Measurements from ENCODE around the gene MPV17L2. TPM values are rescaled to one million over a fixed set of nuclear protein-coding genes. Genes with fewer than 3 reads are reported as not detected.

MPV17L2 gene
- total RNA-seq, 1 donor from 2014 or later, result 9.5 TPM

DNA sequence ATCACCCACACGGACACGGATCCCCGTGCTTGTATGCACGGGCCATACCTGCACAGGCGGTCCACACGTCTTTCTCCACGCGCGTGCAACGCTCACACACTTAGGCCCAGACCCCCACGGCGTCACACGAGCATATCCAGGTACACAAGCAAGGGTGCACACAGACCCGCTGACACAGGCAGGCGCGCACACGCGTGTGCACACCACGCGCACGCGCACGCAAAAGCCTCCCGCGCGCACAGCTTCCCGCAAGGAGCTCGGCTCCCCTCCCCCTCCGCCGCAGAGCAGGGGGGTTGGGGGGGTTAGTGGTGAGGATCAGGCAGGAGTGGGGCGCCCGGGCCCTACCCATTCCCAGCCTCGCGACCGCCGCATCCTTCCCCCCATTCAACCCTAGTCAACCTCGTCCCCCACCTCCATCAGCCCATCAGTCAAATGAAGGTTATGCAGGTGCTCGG is 10.4 kb downstream of the MPV17L2 start:
- FAIRE-seq (no peak), DNase-seq (ENCODE audit: low read depth) (no peak)
- Histone ChIP-seq H3K36me3 (ENCODE audit: control insufficient read depth, insufficient read depth, low read length) (no peaks in the 10 kb centered on the region), H3K27me3 (ENCODE audit: control insufficient read depth, insufficient read depth, low read length) (no peaks in the 10 kb centered on the region), H3K4me3 (ENCODE audit: low read depth, low read length) (peak overlapping the region; percentile 67)
- TF ChIP-seq, protein P1, sequence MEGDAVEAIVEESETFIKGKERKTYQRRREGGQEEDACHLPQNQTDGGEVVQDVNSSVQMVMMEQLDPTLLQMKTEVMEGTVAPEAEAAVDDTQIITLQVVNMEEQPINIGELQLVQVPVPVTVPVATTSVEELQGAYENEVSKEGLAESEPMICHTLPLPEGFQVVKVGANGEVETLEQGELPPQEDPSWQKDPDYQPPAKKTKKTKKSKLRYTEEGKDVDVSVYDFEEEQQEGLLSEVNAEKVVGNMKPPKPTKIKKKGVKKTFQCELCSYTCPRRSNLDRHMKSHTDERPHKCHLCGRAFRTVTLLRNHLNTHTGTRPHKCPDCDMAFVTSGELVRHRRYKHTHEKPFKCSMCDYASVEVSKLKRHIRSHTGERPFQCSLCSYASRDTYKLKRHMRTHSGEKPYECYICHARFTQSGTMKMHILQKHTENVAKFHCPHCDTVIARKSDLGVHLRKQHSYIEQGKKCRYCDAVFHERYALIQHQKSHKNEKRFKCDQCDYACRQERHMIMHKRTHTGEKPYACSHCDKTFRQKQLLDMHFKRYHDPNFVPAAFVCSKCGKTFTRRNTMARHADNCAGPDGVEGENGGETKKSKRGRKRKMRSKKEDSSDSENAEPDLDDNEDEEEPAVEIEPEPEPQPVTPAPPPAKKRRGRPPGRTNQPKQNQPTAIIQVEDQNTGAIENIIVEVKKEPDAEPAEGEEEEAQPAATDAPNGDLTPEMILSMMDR (IDR thresholded peaks at IDR 0.05; ENCODE audit: insufficient read depth, low read length, severe bottlenecking), result no peak

DNA sequence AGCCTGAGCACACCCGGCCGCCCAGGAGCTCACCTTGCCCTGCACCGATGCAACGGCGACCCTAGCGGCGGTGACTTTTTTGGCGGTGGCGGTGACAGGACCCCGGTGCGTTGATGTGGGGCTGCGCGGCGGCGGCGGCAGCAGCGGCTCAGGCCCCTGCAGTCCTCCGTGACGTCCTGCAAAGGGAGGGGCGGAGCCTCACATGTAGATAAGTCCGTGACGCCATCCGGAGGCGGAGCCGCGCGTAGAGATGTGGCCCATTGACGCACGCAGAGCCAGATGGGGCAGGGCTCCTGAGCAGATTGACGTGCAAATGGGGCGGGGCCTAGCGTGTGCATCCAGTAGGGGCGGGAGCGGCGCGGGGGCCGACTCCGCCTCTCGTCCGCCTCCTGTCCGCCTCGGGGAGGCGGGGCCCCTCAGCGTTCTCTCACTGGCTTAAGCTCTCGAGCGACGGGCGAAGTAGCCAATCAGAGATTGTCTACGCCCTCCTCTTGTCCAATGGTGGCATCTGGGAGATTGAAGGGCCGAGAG is 10.9 kb downstream of the MPV17L2 start, which contains the start of gene RAB3A:
RAB3A (minus strand) TSS at position 180 of the 531 bp plus-strand sequence. CDS start 1,302 bp downstream, outside the sequence.
- FAIRE-seq (no peak), DNase-seq (ENCODE audit: low read depth) (peak; percentile 99)
- Histone ChIP-seq H3K36me3 (ENCODE audit: control insufficient read depth, insufficient read depth, low read length) (no peaks in the 10 kb centered on the region), H3K27me3 (ENCODE audit: control insufficient read depth, insufficient read depth, low read length) (no peaks in the 10 kb centered on the region), H3K4me3 (ENCODE audit: low read depth, low read length) (peak within 1 kb of the TSS; percentile 67)
- TF ChIP-seq, protein P1 (IDR thresholded peaks at IDR 0.05; ENCODE audit: insufficient read depth, low read length, severe bottlenecking), result no peak

DNA sequence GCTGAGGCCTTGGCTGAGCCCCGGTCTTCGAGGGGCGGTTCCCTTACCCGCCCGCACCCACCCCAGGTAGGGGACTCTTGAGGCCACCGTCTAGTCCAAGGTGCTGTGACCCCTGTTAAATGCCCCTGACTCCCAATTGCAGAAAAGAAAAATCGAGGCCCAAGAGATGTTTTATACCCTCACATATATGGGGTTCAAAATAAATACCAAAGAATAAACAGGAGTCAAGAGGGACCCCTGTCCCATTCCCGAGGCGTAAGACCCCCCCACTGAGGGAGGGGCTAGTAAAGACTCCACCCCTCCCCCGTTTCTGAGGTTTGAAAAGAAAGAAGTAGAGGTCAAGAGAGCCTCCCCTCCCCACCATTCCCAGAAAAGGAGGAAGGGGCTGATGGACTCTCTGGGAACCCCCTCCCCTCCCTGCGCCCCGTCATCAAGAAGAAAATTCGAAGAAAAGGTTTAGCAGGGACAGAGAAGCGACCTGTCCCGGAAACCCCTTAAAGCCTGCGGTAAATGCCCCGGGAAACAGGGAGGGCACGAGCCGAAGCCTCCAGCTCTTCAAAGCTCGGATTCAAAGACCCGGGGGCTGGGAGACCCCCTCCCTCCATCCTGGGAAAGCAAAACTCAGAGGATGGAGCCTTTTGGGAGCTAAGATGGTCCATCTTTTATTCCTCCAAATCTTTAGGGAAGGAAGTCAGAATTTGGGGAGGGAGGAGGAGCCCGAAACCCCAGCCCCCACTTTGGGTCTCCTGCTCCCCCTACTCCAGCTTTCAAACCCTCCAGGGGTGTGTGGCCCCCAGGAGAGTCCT is 11.6 kb downstream of the MPV17L2 start:
- H3K36me3 ChIP-seq (ENCODE audit: control insufficient read depth, insufficient read depth, low read length), result no peaks in the 10 kb centered on the region
- DNase-seq (ENCODE audit: low read depth) (no peak), FAIRE-seq (no peak)
- no peaks in the 10 kb centered on the region for H3K27me3 ChIP-seq (ENCODE audit: control insufficient read depth, insufficient read depth, low read length)
- TF ChIP-seq, protein P1 (IDR thresholded peaks at IDR 0.05; ENCODE audit: insufficient read depth, low read length, severe bottlenecking), result no peak
- peak overlapping the region; percentile 52 for H3K4me3 ChIP-seq (ENCODE audit: low read depth, low read length)

DNA sequence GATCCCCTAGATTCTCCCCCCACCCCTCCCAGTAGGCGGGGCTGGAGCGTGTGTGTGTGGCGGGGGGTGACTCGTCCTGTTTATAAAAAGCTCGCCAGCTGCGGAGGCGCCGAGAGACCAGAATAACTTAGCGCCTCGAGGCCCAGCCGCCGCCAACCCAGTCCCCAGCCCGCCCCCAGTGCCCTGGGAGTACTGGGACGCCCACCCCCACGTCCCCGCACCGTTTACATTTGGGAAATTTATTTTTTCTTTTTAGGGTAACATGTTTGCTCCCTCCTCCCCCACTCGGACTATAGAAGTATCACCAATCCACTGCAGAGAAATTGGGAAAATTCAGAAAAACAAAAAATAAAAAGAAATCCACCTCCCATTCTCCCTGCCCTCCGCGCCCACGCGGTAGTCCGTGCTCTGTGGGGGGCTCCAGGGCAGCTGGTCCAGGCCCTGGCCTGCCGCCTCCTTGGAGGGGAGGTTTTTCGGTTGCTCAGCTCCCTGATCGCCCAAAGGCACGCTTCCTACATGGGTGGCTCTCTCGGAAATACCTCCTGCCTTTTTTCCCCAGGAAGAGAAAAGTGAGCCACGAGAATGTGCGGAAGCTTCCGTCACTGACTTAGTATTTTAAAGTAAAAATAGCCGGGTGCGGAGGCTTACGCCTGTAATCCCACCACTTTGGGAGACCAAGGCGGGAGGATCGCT is 12.3 kb downstream of the MPV17L2 start:
- DNase-seq (ENCODE audit: low read depth) (peak; percentile 25), FAIRE-seq (no peak)
- H3K4me3 ChIP-seq (ENCODE audit: low read depth, low read length), result peak overlapping the region; percentile 52
- TF ChIP-seq, protein P1 (IDR thresholded peaks at IDR 0.05; ENCODE audit: insufficient read depth, low read length, severe bottlenecking), result no peak
- H3K36me3 ChIP-seq (ENCODE audit: control insufficient read depth, insufficient read depth, low read length), result no peaks in the 10 kb centered on the region
- H3K27me3 ChIP-seq (ENCODE audit: control insufficient read depth, insufficient read depth, low read length), result no peaks in the 10 kb centered on the region

DNA sequence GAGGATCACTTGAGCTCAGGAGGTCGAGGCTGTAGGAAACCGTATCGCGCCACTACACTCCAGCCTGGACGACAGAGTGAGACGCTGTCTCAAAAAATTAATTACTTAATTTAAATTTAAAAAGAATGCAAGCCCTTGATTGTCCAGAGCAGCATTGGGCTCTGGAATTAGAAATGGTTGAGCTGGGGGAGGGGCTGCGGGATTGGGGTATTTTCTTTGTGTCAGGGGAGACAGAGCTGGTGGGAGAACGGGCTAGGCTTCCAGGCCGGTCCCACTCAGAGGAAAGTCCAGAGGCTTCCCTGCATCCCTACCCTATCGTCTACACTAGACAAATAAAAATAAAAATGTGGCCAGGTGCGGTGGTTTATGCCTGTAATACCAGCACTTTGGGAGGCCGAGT is 13.0 kb downstream of the MPV17L2 start:
- Histone ChIP-seq H3K27me3 (ENCODE audit: control insufficient read depth, insufficient read depth, low read length) (no peaks in the 10 kb centered on the region), H3K36me3 (ENCODE audit: control insufficient read depth, insufficient read depth, low read length) (no peaks in the 10 kb centered on the region), H3K4me3 (ENCODE audit: low read depth, low read length) (no peak overlapping the region)
- no peak for FAIRE-seq
- DNase-seq (ENCODE audit: low read depth), result no peak
- TF ChIP-seq, protein P1 (IDR thresholded peaks at IDR 0.05; ENCODE audit: insufficient read depth, low read length, severe bottlenecking), result no peak
